GM10266 (cell line): ENCODE results near the gene ZNF280A.
"Not testable (repeated sequence)": the region's sequence is repeated elsewhere in the genome, so short reads cannot be mapped to it uniquely, and the experiment has no call there.

Experiments used
- DNase-seq: peaks from one replicate; pipeline ENCODE4 v3.0.0; 2012; ENCODE audit errors: extremely low spot score
- CTCF ChIP-seq: IDR thresholded peaks from 2 replicates; pipeline ENCODE4 v1.5.1; 2012; ENCODE audit warnings: mild to moderate bottlenecking, low read depth; ENCODE audit not compliant: control insufficient read depth, insufficient read depth; ENCODE audit errors: missing control alignments

Gene ZNF280A

GRCh38 chr22:22478470-22478869, 41.6 kb downstream of the ZNF280A start:
- no peak for TF ChIP-seq CTCF
- no peak for DNase-seq

GRCh38 chr22:22474733-22475132, 45.3 kb downstream of the ZNF280A start:
- DNase-seq, result no peak
- TF ChIP-seq CTCF, result no peak

- not testable (repeated sequence) for DNase-seq
Observed at GRCh38 chr22:22471104-22471503, 49.0 kb downstream of the ZNF280A start.

DNA sequence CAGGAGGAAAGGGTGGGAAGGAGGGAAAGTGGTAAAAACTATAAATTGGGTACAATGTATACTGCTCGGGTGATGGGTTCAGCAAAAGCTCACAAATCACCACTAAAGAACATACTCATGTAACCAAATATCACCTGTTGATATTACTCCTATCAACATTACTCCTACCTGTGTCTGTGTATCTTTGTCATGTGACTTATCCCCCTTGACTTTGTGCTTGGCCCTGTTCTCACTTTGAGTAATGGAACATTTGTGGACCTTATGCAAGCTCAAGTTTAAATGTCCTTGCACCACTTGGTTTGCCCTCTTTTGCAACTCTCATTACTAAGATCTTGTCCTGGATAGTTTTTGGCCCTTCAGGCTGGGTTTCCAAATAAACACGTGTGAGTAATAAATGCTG, 50.5 kb downstream of the ZNF280A start:
- DNase-seq, result no peak
- no peak for TF ChIP-seq CTCF

GRCh38 chr22:22468794-22469469, 51.1 kb downstream of the ZNF280A start:
- not testable (repeated sequence) for DNase-seq

GRCh38 chr22:22467112-22467511, 53.0 kb downstream of the ZNF280A start:
- no peak for DNase-seq
- no peak for TF ChIP-seq CTCF

DNA sequence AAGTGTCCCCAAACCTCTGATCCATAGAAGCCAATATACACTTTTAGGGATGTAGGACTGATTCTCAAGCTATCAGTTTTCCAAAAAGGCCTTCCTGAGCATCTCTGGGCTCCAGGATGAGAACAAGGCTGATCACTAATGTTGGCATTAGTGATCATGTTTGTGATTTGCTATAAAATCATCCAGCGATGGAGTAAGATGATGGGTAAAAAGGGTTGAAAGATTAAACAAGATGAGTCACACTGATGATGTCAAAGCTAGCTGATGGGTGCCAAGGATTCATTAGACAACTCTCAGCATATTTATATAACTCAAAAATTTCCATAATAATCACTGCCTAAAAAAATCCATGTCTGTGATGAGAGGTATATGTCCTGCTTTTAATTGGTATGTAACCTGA, 54.3 kb downstream of the ZNF280A start:
- DNase-seq, result no peak
- TF ChIP-seq CTCF, result no peak

- no peak for TF ChIP-seq CTCF
- no peak for DNase-seq
Observed at GRCh38 chr22:22465094-22465602, 54.9 kb downstream of the ZNF280A start.
